K562 (cell line): ENCODE results near the gene HMGN3. TPM values are rescaled to one million over a fixed set of nuclear protein-coding genes. Genes with fewer than 3 reads are reported as not detected.

Source experiments
- ATAC-seq: fragments of 200-7000 bp; cut with Tn5 transposase; 3 replicates; pipeline ENCODE4 v1.9.1; 2020; ENCODE audit warnings: moderate library complexity
- BruUV-seq: library from RNA; stranded (reverse); fragments of 400-500 nt; replicated peaks from 2 replicates; lab custom pipeline; 2021; lab: Mats Ljungman, UMichigan
- CTCF ChIA-PET: fragments of 300-600 bp; formaldehyde crosslinking; extraction: SDS; loops from one replicate; lab custom pipeline; 2021; ENCODE audit warnings: low intra/inter-chr PET ratio; lab: Yijun Ruan, JAX
- POLR2A ChIA-PET: fragments of 300-600, 350-650 bp; sonication (Branson Sonifier 250); formaldehyde crosslinking; extraction: SDS; loops from one replicate; lab custom pipeline; 2021; ENCODE audit warnings: antibody characterized with exemption, inconsistent platforms; lab: Yijun Ruan, JAX
- DNase-seq, 4 experiments: peaks; one replicate each; pipeline versions ENCODE4 v3.0.0 to v3.0.0-alpha.2; 2011 to 2018; ENCODE audit warnings: low spot score in 3 of 4, mixed read lengths in 3 of 4; ENCODE audit errors: extremely low read depth in 1 of 4
- FAIRE-seq: peaks from 2 replicates; lab custom pipeline; 2011; peaks lifted over from hg19 to GRCh38; lab: Jason Lieb, UNC
- H2AFZ ChIP-seq: 2 replicates; pipeline ENCODE4 v1.6.0; 2011; ENCODE audit warnings: low read depth, low read length, control low read depth, inconsistent platforms
- H3K27ac ChIP-seq: fragments of 200-600 bp; 3 replicates; pipeline ENCODE4 v1.8.0; 2011; ENCODE audit warnings: low read depth, mild to moderate bottlenecking, control low read depth, inconsistent platforms, low read length, moderate library complexity, mixed read lengths; ENCODE audit errors: extremely low read depth
- H3K27me3 ChIP-seq, 2 experiments: fragments of 300-600 bp in 1 of 2; 2 replicates in 1 of 2; 3 replicates in 1 of 2; pipeline versions ENCODE4 v1.6.0 to v1.8.0; 2011; ENCODE audit warnings: inconsistent platforms in 2 of 2, low read length in 2 of 2, mild to moderate bottlenecking in 1 of 2, mixed read lengths in 1 of 2, moderate library complexity in 1 of 2; ENCODE audit not compliant: control insufficient read depth in 2 of 2, insufficient read depth in 2 of 2
- H3K36me3 ChIP-seq: fragments of 300-600 bp; 3 replicates; pipeline ENCODE4 v1.8.0; 2011; ENCODE audit warnings: mild to moderate bottlenecking, low read length, inconsistent platforms; ENCODE audit not compliant: control insufficient read depth, insufficient read depth
- H3K4me1 ChIP-seq, 2 experiments: fragments of 200-600 bp in 1 of 2; replicated peaks in 1 of 2; 2 replicates in 1 of 2; 3 replicates in 1 of 2; pipeline versions ENCODE4 v1.5.1 to v1.8.0; 2011; ENCODE audit warnings: inconsistent platforms in 2 of 2, low read length in 2 of 2, mild to moderate bottlenecking in 1 of 2, mixed read lengths in 1 of 2, moderate library complexity in 1 of 2; ENCODE audit not compliant: control insufficient read depth in 2 of 2, insufficient read depth in 2 of 2
- H3K4me2 ChIP-seq: 2 replicates; pipeline ENCODE4 v1.6.1; 2011; ENCODE audit warnings: low read length, control low read depth, inconsistent platforms, mixed read lengths; ENCODE audit not compliant: insufficient read depth
- H3K4me3 ChIP-seq: fragments of 200-600 bp; sonication (generic), shearing (Covaris generic); 2 replicates; pipeline ENCODE4 v1.5.1; 2016; ENCODE audit warnings: control low read depth, inconsistent platforms
- H3K79me2 ChIP-seq: fragments of 200-600 bp; 3 replicates; pipeline ENCODE4 v1.8.0; 2011; ENCODE audit warnings: low read length, inconsistent platforms; ENCODE audit not compliant: control insufficient read depth, insufficient read depth
- H3K9ac ChIP-seq, 2 experiments: 2 replicates each; pipeline versions ENCODE4 v1.6.0 to v1.6.1; 2011; ENCODE audit warnings: low read depth in 2 of 2, low read length in 2 of 2, control low read depth in 1 of 2, inconsistent platforms in 1 of 2, mild to moderate bottlenecking in 1 of 2, mixed read lengths in 1 of 2; ENCODE audit not compliant: insufficient read depth in 1 of 2
- H3K9me1 ChIP-seq: one replicate; pipeline ENCODE4 v1.6.0; 2011; ENCODE audit warnings: inconsistent platforms, mild to moderate bottlenecking, low read length, moderate library complexity; ENCODE audit not compliant: control insufficient read depth, insufficient read depth
- H3K9me3 ChIP-seq: replicated peaks from 2 replicates; pipeline ENCODE4 v1.5.1; 2011; ENCODE audit warnings: low read depth, low read length, inconsistent platforms; ENCODE audit not compliant: control insufficient read depth, insufficient read depth
- H4K20me1 ChIP-seq: replicated peaks from 2 replicates; pipeline ENCODE4 v1.6.1; 2011; ENCODE audit warnings: low read length, inconsistent platforms, mixed read lengths; ENCODE audit not compliant: control insufficient read depth, insufficient read depth
- CEBPB ChIP-seq: fragments of 450-650 bp; IDR thresholded peaks from 2 replicates; pipeline ENCODE4 v1.6.1; 2016; ENCODE audit warnings: missing genetic modification characterization, missing compliant biosample characterization
- CEBPG ChIP-seq, 3 experiments: fragments of 200-800 bp in 1 of 3; sonication (Bioruptor generic) in 1 of 3; sonication (generic) in 1 of 3; formaldehyde crosslinking in 1 of 3; IDR thresholded peaks in 2 of 3; conservative IDR thresholded peaks in 1 of 3; 2 replicates each; pipeline versions ENCODE4 v1.6.1 to v1.8.0; 2016 to 2022; ENCODE audit warnings: missing compliant biosample characterization in 2 of 3, missing genetic modification characterization in 2 of 3, mild to moderate bottlenecking in 1 of 3, missing genetic modification reagents in 1 of 3
- HDAC6 ChIP-seq: IDR thresholded peaks from 2 replicates; pipeline ENCODE4 v1.6.1; 2012; ENCODE audit warnings: low read depth, mild to moderate bottlenecking, control low read depth, inconsistent platforms, low read length, moderate library complexity
- KLF6 ChIP-seq: fragments of 250-450 bp; sonication (Bioruptor Pico); IDR thresholded peaks from 2 replicates; pipeline ENCODE4 v1.4.0; 2020; ENCODE audit warnings: mild to moderate bottlenecking, moderate library complexity, borderline replicate concordance
- MCM3 ChIP-seq: fragments of 450-650 bp; IDR thresholded peaks from 2 replicates; pipeline ENCODE4 v1.6.1; 2016
- WGBS: fragments of 100-300 bp; shearing (Covaris generic); methylation state at CpG from one replicate; pipeline ENCODE4 v1.1.6; 2016; ENCODE audit warnings: low coverage, mixed read lengths; ENCODE audit not compliant: insufficient coverage; ENCODE audit errors: missing lambda C conversion rate; 5-methylcytosine and 5-hydroxymethylcytosine counted together
- in situ Hi-C: fragments of 300-500 bp; cut with MboI; formaldehyde crosslinking; loops from 4 replicates; pipeline ENCODE4 v1.15.0; 2018; ENCODE audit warnings: inconsistent platforms, mixed read lengths
- intact Hi-C: fragments of 100-400 bp; cut with micrococcal nuclease; formaldehyde crosslinking; loops from 2 replicates; pipeline ENCODE4 v1.14.2; 2022
- polyA plus RNA-seq, 8 experiments: library from polyadenylated mRNA; depleted of rRNA in 4 of 8; stranded (reverse) in 5 of 8; unstranded in 3 of 8; fragments of >200 nt; fragmentation: Nextera tagmentation in 2 of 8; fragmentation: Illumina TruSeq in 1 of 8; extraction: Ambion mirVana in 2 of 8; extraction: Trizol in 1 of 8; gene quantifications; 2 replicates each; pipeline versions ENCODE4 v1.2.1 to v1.2.3, GENCODE V29; 2011 to 2014; ENCODE audit warnings: inconsistent platforms in 1 of 8, missing spikeins in 1 of 8
- total RNA-seq, 7 experiments: library from RNA; depleted of rRNA in 6 of 7; stranded (reverse); fragments of >200 nt in 6 of 7; fragmentation: Illumina TruSeq in 2 of 7; extraction: Trizol in 2 of 7; gene quantifications; 2 replicates each; pipeline versions ENCODE4 v1.2.1 to v1.2.3, GENCODE V29; 2011 to 2021; ENCODE audit warnings: low replicate concordance in 1 of 7
- TF ChIP-seq, protein P1 (sequence below): sonication (generic); IDR thresholded peaks from 2 replicates; pipeline ENCODE4 v1.6.1; 2016

Gene HMGN3
- total and polyA plus RNA-seq, 9 of the 15 experiments (the other 6 are each of a cell fraction or from before 2014, with no cell fraction given) = 42.1 to 154 (median 88.1) TPM

DNA sequence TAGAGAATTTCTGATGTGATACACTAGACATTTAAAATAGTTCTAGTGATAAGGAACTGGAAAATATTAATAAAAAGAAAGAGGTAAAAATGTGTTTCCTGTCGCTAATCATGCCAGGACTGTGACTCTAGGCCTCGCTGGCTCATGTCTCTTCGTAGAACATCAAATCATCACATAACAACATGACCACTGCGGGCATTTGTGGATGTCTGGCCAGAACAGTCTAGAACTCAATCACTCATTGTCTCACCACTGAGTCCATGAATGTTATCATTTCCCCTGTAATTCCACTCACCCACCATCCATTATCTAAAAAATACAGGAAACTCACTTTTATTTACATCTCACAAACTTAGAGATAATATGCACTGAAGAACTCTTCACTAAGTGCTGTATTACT is 3.4 kb downstream of the HMGN3 start:
- Histone ChIP-seq H3K36me3 (no peaks in the 10 kb centered on the region), H3K4me1 (peaks cover 4 to 5% of the 10 kb centered on the region in 2 experiments; a peak in 1 of 5 replicates), H3K9me3 (0 out of 2 replicates have a peak, but pooled peaks cover 1% of the 10 kb centered on the region), H3K79me2 (peaks cover 41% of the 10 kb centered on the region), H3K9me1 (no peaks in the 10 kb centered on the region), H3K27me3 (no peaks in the 10 kb centered on the region), H4K20me1 (no peaks in the 10 kb centered on the region), H3K27ac (no peak overlapping the region), H2AFZ (no peak overlapping the region), H3K4me3 (no peak overlapping the region), H3K4me2 (no peak overlapping the region), H3K9ac (no peak overlapping the region)
- ATAC-seq (no peak), FAIRE-seq (no peak), DNase-seq (no peak)
- BruUV-seq = no TSS peak
- in situ Hi-C loops = no loop called here
- WGBS = 36% methylated on average over 4 of the region's 4 CpGs
- intact Hi-C loops = loop anchor here (5.0 kb wide), 1 partner anchor 154 kb away; the partner anchor contains the start of gene PHIP
- ChIA-PET POLR2A (no interaction called here), CTCF (no interaction called here)
- TF ChIP-seq KLF6 = no peak
- TF ChIP-seq, protein P1, sequence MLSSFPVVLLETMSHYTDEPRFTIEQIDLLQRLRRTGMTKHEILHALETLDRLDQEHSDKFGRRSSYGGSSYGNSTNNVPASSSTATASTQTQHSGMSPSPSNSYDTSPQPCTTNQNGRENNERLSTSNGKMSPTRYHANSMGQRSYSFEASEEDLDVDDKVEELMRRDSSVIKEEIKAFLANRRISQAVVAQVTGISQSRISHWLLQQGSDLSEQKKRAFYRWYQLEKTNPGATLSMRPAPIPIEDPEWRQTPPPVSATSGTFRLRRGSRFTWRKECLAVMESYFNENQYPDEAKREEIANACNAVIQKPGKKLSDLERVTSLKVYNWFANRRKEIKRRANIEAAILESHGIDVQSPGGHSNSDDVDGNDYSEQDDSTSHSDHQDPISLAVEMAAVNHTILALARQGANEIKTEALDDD = 0 out of 2 replicates have a peak, but pooled peaks have one; percentile 6

DNA sequence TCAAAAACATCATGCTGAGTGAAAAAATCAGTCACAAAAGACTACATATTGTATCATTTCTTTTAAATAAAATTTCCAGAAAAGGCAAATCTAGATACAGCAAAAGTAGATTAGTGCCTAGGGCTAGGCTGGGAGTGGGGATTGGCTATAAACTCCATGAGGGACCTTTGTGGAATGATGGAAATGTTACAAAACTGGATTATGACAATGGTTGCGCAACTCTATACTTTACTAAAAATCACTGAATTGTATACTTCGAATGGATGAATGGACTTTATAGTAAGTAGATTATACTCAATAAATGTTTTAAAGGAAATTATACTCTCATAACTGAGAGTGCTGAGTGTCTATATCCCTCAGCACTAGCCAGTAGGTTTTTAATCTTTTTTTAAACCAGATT is 4.3 kb downstream of the HMGN3 start:
- ChIA-PET POLR2A (interaction anchor here (0.6 kb wide), 1 partner anchor 289 kb away, joined by 3 read pairs; no protein-coding TSS in a partner anchor), CTCF (no interaction called here)
- intact Hi-C loops = loop anchor here (5.0 kb wide), 1 partner anchor 153 kb away; the partner anchor contains the start of gene PHIP
- Histone ChIP-seq H3K36me3 (no peaks in the 10 kb centered on the region), H3K4me3 (no peak overlapping the region), H3K79me2 (peaks cover 41% of the 10 kb centered on the region), H3K4me2 (no peak overlapping the region), H3K9me3 (0 out of 2 replicates have a peak, but pooled peaks cover 1% of the 10 kb centered on the region), H3K4me1 (peaks cover 4 to 5% of the 10 kb centered on the region in 2 experiments; a peak in 1 of 5 replicates), H3K27ac (no peak overlapping the region), H4K20me1 (no peaks in the 10 kb centered on the region), H3K9ac (no peak overlapping the region), H3K27me3 (no peaks in the 10 kb centered on the region), H2AFZ (no peak overlapping the region), H3K9me1 (no peaks in the 10 kb centered on the region)
- no TSS peak for BruUV-seq
- DNase-seq = no peak
- ATAC-seq = no peak
- in situ Hi-C loops = no loop called here
- no peak for TF ChIP-seq HDAC6
- no peak for TF ChIP-seq MCM3
- TF ChIP-seq CEBPB (tag) = peak; percentile 97
- no peak for TF ChIP-seq CEBPG (CRISPR knock-in tag; IDR thresholded peaks at IDR 0.05)
- peak; percentile 51 to 98; a peak in 3 of 4 replicates for TF ChIP-seq CEBPG (tag; conservative IDR thresholded peaks at IDR 0.05 in 1 of 2, IDR thresholded peaks at IDR 0.05 in 1 of 2)
- FAIRE-seq = no peak
- 57% methylated on average over 2 of the region's 2 CpGs for WGBS
